ENCODE results near the gene GNAI1. TPM values are rescaled to one million over a fixed set of nuclear protein-coding genes. Genes with fewer than 3 reads are reported as not detected.

GNAI1 gene
- total RNA-seq, 1 donor from 2014 or later = 35.5 TPM

DNA sequence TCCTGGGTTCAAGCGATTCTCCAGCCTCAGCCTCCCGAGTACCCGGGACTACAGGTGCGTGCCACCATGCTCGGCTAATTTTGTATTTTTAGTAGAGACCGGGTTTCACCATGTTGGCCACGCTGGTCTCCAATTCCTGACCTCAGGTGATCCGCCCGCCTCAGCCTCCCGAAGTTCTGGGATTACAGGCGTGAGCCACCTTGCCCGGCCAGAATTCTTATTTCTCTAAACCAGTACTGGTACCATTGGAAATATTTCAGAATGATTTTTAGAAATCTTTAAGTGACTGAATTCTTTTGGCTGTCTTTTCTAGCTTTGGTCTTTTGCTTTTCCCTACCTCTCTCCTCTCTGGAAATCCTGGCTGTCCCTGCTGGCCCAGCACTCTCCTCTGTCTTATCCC, 2.8 kb downstream of the GNAI1 start:
- no peak overlapping the region for H3K4me3 ChIP-seq (ENCODE audit: insufficient read depth, low read depth, low read length)
- no peak overlapping the region for H3K27ac ChIP-seq (ENCODE audit: low read depth, low read length)
- peak overlapping the region; percentile 76 for H3K4me3 Mint-ChIP-seq (ENCODE audit: unreplicated experiment)
- H3K9me3 Mint-ChIP-seq (ENCODE audit: unreplicated experiment) = no peaks in the 10 kb centered on the region
- H3K27ac Mint-ChIP-seq (ENCODE audit: unreplicated experiment) = no peak overlapping the region
- H3K79me2 ChIP-seq (ENCODE audit: insufficient read depth, low read length) = peaks cover 66% of the 10 kb centered on the region
- peaks cover 4% of the 10 kb centered on the region for H3K4me1 ChIP-seq (ENCODE audit: insufficient read depth, low read length)
- no peak overlapping the region for H3K9ac ChIP-seq (ENCODE audit: low read length)
- TF ChIP-seq, protein P1, sequence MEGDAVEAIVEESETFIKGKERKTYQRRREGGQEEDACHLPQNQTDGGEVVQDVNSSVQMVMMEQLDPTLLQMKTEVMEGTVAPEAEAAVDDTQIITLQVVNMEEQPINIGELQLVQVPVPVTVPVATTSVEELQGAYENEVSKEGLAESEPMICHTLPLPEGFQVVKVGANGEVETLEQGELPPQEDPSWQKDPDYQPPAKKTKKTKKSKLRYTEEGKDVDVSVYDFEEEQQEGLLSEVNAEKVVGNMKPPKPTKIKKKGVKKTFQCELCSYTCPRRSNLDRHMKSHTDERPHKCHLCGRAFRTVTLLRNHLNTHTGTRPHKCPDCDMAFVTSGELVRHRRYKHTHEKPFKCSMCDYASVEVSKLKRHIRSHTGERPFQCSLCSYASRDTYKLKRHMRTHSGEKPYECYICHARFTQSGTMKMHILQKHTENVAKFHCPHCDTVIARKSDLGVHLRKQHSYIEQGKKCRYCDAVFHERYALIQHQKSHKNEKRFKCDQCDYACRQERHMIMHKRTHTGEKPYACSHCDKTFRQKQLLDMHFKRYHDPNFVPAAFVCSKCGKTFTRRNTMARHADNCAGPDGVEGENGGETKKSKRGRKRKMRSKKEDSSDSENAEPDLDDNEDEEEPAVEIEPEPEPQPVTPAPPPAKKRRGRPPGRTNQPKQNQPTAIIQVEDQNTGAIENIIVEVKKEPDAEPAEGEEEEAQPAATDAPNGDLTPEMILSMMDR (IDR thresholded peaks at IDR 0.05; ENCODE audit: insufficient read depth, low read depth, low read length) = no peak
- no peak for TF ChIP-seq EZH2 (IDR thresholded peaks at IDR 0.05; ENCODE audit: insufficient read depth, low read length)
- peaks cover 19% of the 10 kb centered on the region for H3K4me1 Mint-ChIP-seq (ENCODE audit: low read depth, unreplicated experiment)
- H3K27me3 Mint-ChIP-seq (ENCODE audit: low read depth, unreplicated experiment) = no peaks in the 10 kb centered on the region
- no peak for FAIRE-seq
- H4K20me1 ChIP-seq (ENCODE audit: insufficient read depth, low read length) = peaks cover 35% of the 10 kb centered on the region
- no peaks in the 10 kb centered on the region for H3K9me3 ChIP-seq (ENCODE audit: insufficient read depth, low read depth, low read length)
- no peaks in the 10 kb centered on the region for H3K36me3 ChIP-seq (ENCODE audit: insufficient read depth, low read length)
- H2AFZ ChIP-seq (ENCODE audit: low read depth, low read length) = no peak overlapping the region
- H3K27me3 ChIP-seq (ENCODE audit: insufficient read depth, low read length) = no peaks in the 10 kb centered on the region
- no peak for DNase-seq (ENCODE audit: low read depth)
- H3K36me3 Mint-ChIP-seq (ENCODE audit: low read depth, unreplicated experiment) = no peaks in the 10 kb centered on the region
- no peak overlapping the region for H3K4me2 ChIP-seq (ENCODE audit: low read length)

GRCh38 chr7:80139236-80139635, 4.6 kb downstream of the GNAI1 start:
- H3K36me3 Mint-ChIP-seq (ENCODE audit: low read depth, unreplicated experiment) = no peaks in the 10 kb centered on the region
- H3K27ac Mint-ChIP-seq (ENCODE audit: unreplicated experiment) = no peak overlapping the region
- H3K27me3 ChIP-seq (ENCODE audit: insufficient read depth, low read length) = no peaks in the 10 kb centered on the region
- H2AFZ ChIP-seq (ENCODE audit: low read depth, low read length) = no peak overlapping the region
- no peak overlapping the region for H3K4me3 ChIP-seq (ENCODE audit: insufficient read depth, low read depth, low read length)
- peaks cover 14% of the 10 kb centered on the region for H3K4me1 Mint-ChIP-seq (ENCODE audit: low read depth, unreplicated experiment)
- FAIRE-seq = no peak
- no peaks in the 10 kb centered on the region for H3K36me3 ChIP-seq (ENCODE audit: insufficient read depth, low read length)
- H3K9me3 Mint-ChIP-seq (ENCODE audit: unreplicated experiment) = no peaks in the 10 kb centered on the region
- H3K4me1 ChIP-seq (ENCODE audit: insufficient read depth, low read length) = peaks cover 4% of the 10 kb centered on the region
- no peak overlapping the region for H3K4me3 Mint-ChIP-seq (ENCODE audit: unreplicated experiment)
- no peak for DNase-seq (ENCODE audit: low read depth)
- no peaks in the 10 kb centered on the region for H3K9me3 ChIP-seq (ENCODE audit: insufficient read depth, low read depth, low read length)
- H3K79me2 ChIP-seq (ENCODE audit: insufficient read depth, low read length) = peaks cover 84% of the 10 kb centered on the region
- H3K9ac ChIP-seq (ENCODE audit: low read length) = no peak overlapping the region
- no peaks in the 10 kb centered on the region for H3K27me3 Mint-ChIP-seq (ENCODE audit: low read depth, unreplicated experiment)
- no peak overlapping the region for H3K4me2 ChIP-seq (ENCODE audit: low read length)
- no peak overlapping the region for H3K27ac ChIP-seq (ENCODE audit: low read depth, low read length)
- TF ChIP-seq EZH2 (IDR thresholded peaks at IDR 0.05; ENCODE audit: insufficient read depth, low read length) = no peak
- TF ChIP-seq, protein P1 (IDR thresholded peaks at IDR 0.05; ENCODE audit: insufficient read depth, low read depth, low read length) = no peak
- H4K20me1 ChIP-seq (ENCODE audit: insufficient read depth, low read length) = peaks cover 41% of the 10 kb centered on the region

DNA sequence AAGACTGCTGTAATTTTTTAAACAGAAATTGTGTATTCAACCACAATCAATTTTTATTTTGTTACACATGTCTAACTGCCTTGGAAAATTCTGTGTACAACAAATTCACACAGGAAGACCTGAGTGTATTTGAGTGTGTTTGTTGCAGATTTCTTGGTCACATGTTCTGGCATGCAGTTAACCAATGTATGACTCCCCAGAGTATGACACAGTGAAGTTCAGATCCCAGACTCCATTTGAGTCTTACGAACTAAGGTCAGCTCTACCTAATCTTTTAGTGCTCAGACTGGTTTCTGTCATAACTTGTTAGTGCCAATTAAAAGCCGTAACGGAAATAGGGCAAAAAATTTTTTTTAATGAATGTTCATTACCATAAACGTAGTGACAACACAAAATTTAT, 5.8 kb downstream of the GNAI1 start:
- no peaks in the 10 kb centered on the region for H3K36me3 Mint-ChIP-seq (ENCODE audit: low read depth, unreplicated experiment)
- H3K4me3 Mint-ChIP-seq (ENCODE audit: unreplicated experiment) = no peak overlapping the region
- Histone ChIP-seq H3K27me3 (ENCODE audit: insufficient read depth, low read length) (no peaks in the 10 kb centered on the region), H3K9ac (ENCODE audit: low read length) (no peak overlapping the region), H3K9me3 (ENCODE audit: insufficient read depth, low read depth, low read length) (no peaks in the 10 kb centered on the region), H4K20me1 (ENCODE audit: insufficient read depth, low read length) (peaks cover 41% of the 10 kb centered on the region), H3K79me2 (ENCODE audit: insufficient read depth, low read length) (peaks cover 95% of the 10 kb centered on the region), H3K4me2 (ENCODE audit: low read length) (no peak overlapping the region), H3K4me3 (ENCODE audit: insufficient read depth, low read depth, low read length) (no peak overlapping the region), H3K36me3 (ENCODE audit: insufficient read depth, low read length) (no peaks in the 10 kb centered on the region), H3K27ac (ENCODE audit: low read depth, low read length) (no peak overlapping the region), H3K4me1 (ENCODE audit: insufficient read depth, low read length) (peaks cover 4% of the 10 kb centered on the region), H2AFZ (ENCODE audit: low read depth, low read length) (no peak overlapping the region)
- TF ChIP-seq, protein P1 (IDR thresholded peaks at IDR 0.05; ENCODE audit: insufficient read depth, low read depth, low read length) = no peak
- no peak for TF ChIP-seq EZH2 (IDR thresholded peaks at IDR 0.05; ENCODE audit: insufficient read depth, low read length)
- peaks cover 14% of the 10 kb centered on the region for H3K4me1 Mint-ChIP-seq (ENCODE audit: low read depth, unreplicated experiment)
- no peaks in the 10 kb centered on the region for H3K27me3 Mint-ChIP-seq (ENCODE audit: low read depth, unreplicated experiment)
- DNase-seq (ENCODE audit: low read depth) (no peak), FAIRE-seq (no peak)
- no peak overlapping the region for H3K27ac Mint-ChIP-seq (ENCODE audit: unreplicated experiment)
- H3K9me3 Mint-ChIP-seq (ENCODE audit: unreplicated experiment) = no peaks in the 10 kb centered on the region

Measured in astrocyte (in vitro differentiated cells and primary cell).